Choroid plexus epithelial cell (primary cell): ENCODE data around the gene BACE1.

Experiments
- DNase-seq: peaks from one replicate; pipeline ENCODE4 v3.0.0-alpha.2; 2010; ENCODE audit warnings: low read depth
- H3K4me3 ChIP-seq: 2 replicates; pipeline ENCODE4 v1.5.1; 2011; ENCODE audit warnings: low read depth, mild to moderate bottlenecking, control low read depth, low read length, moderate library complexity
- TF ChIP-seq, protein P1 (sequence below): conservative IDR thresholded peaks from 2 replicates; pipeline ENCODE4 v1.5.1; 2011; ENCODE audit warnings: low read depth, mild to moderate bottlenecking, control low read depth, inconsistent platforms, low read length, moderate library complexity

The BACE1 gene

GRCh38 chr11:117289795-117290194 lies 26.3 kb downstream of the BACE1 start:
- no peak for DNase-seq
- TF ChIP-seq, protein P1, sequence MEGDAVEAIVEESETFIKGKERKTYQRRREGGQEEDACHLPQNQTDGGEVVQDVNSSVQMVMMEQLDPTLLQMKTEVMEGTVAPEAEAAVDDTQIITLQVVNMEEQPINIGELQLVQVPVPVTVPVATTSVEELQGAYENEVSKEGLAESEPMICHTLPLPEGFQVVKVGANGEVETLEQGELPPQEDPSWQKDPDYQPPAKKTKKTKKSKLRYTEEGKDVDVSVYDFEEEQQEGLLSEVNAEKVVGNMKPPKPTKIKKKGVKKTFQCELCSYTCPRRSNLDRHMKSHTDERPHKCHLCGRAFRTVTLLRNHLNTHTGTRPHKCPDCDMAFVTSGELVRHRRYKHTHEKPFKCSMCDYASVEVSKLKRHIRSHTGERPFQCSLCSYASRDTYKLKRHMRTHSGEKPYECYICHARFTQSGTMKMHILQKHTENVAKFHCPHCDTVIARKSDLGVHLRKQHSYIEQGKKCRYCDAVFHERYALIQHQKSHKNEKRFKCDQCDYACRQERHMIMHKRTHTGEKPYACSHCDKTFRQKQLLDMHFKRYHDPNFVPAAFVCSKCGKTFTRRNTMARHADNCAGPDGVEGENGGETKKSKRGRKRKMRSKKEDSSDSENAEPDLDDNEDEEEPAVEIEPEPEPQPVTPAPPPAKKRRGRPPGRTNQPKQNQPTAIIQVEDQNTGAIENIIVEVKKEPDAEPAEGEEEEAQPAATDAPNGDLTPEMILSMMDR = no peak
- no peak overlapping the region for H3K4me3 ChIP-seq

DNA sequence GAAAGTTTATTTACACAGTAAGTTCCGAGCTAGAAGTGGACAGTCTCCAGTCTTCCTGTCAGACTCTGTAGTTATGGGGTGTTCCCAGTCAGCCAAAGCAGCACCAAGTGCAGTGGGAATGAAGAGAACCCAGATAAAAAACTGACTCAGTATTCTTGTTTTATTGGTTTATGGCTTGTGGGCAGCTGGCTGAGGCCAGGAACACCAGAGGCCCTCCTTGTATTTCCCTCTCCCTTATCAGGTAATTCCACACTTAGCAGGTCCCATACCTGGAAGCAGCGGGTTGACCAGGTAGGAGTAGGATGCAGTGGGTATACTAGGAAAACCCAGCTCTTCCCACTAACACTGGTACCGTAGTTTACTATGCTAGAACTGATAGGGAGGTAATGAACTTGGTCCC lies 28.4 kb downstream of the BACE1 start:
- H3K4me3 ChIP-seq = no peak overlapping the region
- TF ChIP-seq, protein P1 = no peak
- DNase-seq = no peak

DNA sequence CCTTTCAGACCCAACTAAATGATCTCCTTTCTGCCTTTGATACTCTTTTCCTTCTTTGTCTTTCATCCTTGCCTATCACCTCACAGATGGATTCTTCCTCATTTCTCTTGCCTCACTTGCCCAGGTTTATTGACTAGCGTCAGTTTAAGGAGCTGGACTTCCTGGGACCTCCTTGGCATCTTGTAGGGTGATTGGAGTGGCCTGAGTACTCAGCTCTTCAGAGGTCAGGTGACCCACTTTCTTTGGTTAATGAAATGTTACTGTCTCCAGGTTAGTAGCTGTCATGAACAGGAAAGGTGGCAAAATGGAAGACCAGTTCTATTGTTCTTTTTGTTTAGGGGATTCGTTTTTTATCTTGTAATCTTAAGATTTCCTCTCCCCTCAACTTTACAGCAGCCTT lies 29.5 kb downstream of the BACE1 start:
- no peak overlapping the region for H3K4me3 ChIP-seq
- TF ChIP-seq, protein P1 = no peak
- DNase-seq = no peak

DNA sequence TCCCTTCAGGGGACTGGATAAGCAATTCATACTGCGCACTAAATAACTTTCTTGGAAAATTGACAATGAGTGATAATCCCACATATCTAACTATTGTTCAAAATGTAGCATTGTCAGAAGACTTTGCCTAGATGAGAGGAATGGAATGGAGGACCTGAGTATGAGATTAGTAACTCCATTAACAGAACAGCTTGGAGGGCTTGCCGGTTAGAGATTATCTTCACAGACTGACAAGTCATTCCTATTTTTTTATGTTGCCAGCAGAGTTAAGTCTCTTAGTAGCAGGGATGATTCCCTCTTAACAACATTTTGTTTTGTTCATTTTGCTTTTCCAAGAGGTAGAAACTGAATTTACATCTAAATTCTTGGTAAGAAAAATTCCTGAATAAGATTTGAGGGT lies 32.0 kb downstream of the BACE1 start:
- TF ChIP-seq, protein P1 = no peak
- H3K4me3 ChIP-seq = no peak overlapping the region
- no peak for DNase-seq

DNA sequence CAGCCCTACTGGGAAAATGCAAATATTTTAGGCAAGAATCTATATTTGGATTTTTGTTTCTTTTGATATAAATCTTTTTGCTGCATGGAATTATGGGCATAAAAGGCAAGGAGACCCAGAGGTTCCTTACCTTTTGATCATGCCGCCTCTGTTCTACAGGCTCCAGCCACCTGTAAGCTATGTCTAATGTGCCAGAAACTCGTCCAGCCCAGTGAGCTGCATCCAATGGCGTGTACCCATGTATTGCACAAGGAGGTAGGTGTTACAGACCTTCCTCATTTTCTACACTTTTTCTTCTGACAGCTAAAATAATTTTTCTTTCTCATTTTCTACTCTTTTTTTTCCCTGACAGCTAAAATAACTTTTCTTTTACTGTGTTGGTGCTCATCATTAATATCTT lies 33.1 kb downstream of the BACE1 start:
- no peak overlapping the region for H3K4me3 ChIP-seq
- TF ChIP-seq, protein P1 = no peak
- no peak for DNase-seq

DNA sequence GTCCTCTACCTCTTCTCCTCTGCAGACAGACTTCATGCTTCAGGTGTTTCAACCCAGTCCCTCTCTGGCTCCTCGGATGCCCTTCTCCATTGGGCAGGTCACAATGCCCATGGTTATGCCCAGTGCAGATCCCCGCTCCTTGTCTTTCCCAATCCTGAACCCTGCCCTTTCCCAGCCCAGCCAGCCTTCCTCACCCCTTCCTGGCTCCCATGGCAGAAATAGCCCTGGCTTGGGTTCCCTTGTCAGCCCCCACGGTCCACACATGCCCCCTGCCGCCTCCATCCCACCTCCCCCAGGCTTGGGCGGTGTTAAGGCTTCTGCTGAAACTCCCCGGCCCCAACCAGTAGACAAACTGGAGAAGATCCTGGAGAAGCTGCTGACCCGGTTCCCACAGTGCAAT lies 34.2 kb downstream of the BACE1 start:
- H3K4me3 ChIP-seq = no peak overlapping the region
- no peak for DNase-seq
- TF ChIP-seq, protein P1 = no peak

DNA sequence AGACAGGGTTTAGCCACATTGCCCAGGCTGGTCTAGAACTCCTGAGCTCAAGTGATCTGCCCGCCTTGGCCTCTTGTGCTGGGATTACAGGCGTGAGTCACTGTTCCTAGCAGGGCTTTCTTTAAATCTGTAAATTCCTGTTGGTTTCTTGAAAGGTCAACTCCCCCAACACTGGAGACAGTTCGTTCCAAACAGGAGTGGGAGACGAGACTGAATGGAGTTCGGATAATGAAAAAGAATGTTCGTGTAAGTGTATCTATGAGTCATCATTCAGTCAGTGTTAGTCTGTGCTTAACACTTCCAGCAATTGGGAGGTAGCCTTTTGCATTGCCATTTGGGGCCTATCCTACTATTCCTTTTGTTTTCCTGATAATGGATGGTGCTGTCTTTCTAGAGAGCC lies 34.9 kb downstream of the BACE1 start:
- H3K4me3 ChIP-seq = no peak overlapping the region
- TF ChIP-seq, protein P1 = no peak
- DNase-seq = peak; percentile 88
